ENCODE data around the gene RAB7B. TPM values are rescaled to one million over a fixed set of nuclear protein-coding genes. Genes with fewer than 3 reads are reported as not detected.

The RAB7B gene
- total and polyA plus RNA-seq, 2 donors from 2014 or later = 0.73 to 2.0 TPM

DNA sequence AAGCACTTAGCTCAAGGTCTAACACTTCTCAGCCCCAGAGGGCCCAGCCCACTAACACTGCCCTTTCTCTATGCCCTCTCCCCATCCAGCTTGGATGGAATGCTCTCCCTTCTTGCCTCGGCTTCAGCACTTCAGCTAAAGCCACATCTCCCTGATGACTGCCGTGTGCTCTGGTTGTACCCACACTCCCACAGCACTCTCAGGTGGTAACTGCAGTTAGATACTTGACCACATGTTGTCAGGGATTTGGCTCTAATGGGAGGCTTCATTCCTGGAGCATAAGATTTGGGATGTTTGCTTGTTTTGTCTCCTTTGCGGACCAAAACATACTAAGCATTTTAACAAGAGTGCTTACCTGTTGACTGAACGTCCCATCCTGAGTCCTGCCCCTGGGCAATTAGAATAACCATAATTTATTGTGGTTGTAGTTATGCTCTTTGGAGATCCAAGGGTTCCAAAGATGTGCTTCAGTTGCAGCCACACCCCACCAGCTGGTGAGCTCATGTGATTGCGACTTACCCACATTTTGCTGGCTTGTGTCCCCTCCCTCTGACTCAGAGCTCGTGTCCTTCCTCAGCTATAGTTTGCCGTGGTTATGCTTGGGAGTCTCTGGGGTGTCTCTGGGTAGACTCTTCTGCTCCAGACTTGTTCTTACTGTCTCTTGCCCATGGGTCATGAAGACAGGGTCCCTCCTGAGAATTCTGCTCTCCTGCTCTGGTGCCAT, 52.2 kb downstream of the RAB7B start:
- Histone ChIP-seq H3K27ac (ENCODE audit: low read depth in 2 of 2, low read length in 2 of 2) (no peak overlapping the region), H3K9ac (ENCODE audit: low read length in 3 of 3) (no peak overlapping the region), H3K27me3 (ENCODE audit: control insufficient read depth, insufficient read depth, low read length) (no peaks in the 10 kb centered on the region), H3K36me3 (ENCODE audit: control insufficient read depth in 2 of 3, insufficient read depth in 3 of 3, low read length in 3 of 3) (no peaks in the 10 kb centered on the region), H3K4me1 (ENCODE audit: control insufficient read depth in 2 of 3, insufficient read depth in 2 of 3, low read depth in 1 of 3, low read length in 3 of 3) (no peaks in the 10 kb centered on the region), H3K4me3 (ENCODE audit: low read length in 3 of 3) (no peak overlapping the region), H3K9me3 (ENCODE audit: control insufficient read depth in 2 of 3, insufficient read depth in 1 of 3, low read length in 3 of 3) (no peaks in the 10 kb centered on the region)
- no peak for FAIRE-seq
- intact Hi-C loops (cut with DNase I) = no loop called here
- TF ChIP-seq, protein P1, sequence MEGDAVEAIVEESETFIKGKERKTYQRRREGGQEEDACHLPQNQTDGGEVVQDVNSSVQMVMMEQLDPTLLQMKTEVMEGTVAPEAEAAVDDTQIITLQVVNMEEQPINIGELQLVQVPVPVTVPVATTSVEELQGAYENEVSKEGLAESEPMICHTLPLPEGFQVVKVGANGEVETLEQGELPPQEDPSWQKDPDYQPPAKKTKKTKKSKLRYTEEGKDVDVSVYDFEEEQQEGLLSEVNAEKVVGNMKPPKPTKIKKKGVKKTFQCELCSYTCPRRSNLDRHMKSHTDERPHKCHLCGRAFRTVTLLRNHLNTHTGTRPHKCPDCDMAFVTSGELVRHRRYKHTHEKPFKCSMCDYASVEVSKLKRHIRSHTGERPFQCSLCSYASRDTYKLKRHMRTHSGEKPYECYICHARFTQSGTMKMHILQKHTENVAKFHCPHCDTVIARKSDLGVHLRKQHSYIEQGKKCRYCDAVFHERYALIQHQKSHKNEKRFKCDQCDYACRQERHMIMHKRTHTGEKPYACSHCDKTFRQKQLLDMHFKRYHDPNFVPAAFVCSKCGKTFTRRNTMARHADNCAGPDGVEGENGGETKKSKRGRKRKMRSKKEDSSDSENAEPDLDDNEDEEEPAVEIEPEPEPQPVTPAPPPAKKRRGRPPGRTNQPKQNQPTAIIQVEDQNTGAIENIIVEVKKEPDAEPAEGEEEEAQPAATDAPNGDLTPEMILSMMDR (IDR thresholded peaks at IDR 0.05; ENCODE audit: borderline replicate concordance, extremely low read depth, insufficient read depth) = no peak
- no peak for DNase-seq

DNA sequence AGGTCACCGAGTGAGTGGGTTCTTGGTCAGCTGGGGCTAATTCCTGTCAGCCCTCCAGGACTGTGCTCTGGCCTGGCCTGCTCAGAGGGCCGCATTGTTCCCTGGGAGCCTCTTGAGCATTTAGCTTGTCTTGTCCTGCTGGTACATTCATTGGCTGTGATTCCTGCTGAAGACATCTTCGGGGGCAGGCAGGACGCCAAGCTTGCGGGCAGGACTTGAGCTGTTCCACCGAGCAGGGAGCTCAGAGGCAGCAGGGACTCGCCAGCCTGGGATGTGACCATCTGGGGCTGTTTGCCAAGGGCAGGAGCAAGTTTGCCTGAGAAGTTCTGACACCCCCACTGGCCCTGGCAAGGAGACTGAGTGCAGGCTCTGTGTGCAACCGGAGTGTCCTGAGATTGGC, 52.9 kb downstream of the RAB7B start:
- Histone ChIP-seq H3K27ac (ENCODE audit: low read depth in 2 of 2, low read length in 2 of 2) (no peak overlapping the region), H3K4me3 (ENCODE audit: low read length in 3 of 3) (no peak overlapping the region), H3K36me3 (ENCODE audit: control insufficient read depth in 2 of 3, insufficient read depth in 3 of 3, low read length in 3 of 3) (no peaks in the 10 kb centered on the region), H3K4me1 (ENCODE audit: control insufficient read depth in 2 of 3, insufficient read depth in 2 of 3, low read depth in 1 of 3, low read length in 3 of 3) (no peaks in the 10 kb centered on the region), H3K9ac (ENCODE audit: low read length in 3 of 3) (no peak overlapping the region), H3K27me3 (ENCODE audit: control insufficient read depth, insufficient read depth, low read length) (no peaks in the 10 kb centered on the region), H3K9me3 (ENCODE audit: control insufficient read depth in 2 of 3, insufficient read depth in 1 of 3, low read length in 3 of 3) (no peaks in the 10 kb centered on the region)
- TF ChIP-seq, protein P1 (IDR thresholded peaks at IDR 0.05; ENCODE audit: borderline replicate concordance, extremely low read depth, insufficient read depth) = no peak
- FAIRE-seq = no peak
- no peak for DNase-seq
- intact Hi-C loops (cut with DNase I) = no loop called here

DNA sequence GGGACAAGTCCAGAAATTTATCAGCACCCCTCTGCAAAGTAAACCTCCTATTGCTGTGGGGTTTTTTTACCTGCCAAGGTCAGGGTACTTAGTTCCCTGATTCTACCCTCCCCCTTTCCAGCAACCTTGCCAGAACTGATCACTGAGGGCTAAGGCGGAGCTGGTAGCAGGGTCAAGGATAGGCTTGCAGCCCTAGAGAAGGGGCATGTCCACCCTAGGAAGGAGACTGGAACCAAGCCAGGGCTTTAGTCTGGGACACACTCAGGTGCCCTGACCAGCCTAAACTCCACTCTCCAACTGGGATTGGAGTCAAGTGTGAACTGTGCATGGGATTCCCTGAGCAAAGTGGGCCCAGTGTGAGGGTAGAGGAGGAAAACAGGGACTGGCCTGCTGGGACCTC, 53.4 kb downstream of the RAB7B start:
- no peak for FAIRE-seq
- TF ChIP-seq, protein P1 (IDR thresholded peaks at IDR 0.05; ENCODE audit: borderline replicate concordance, extremely low read depth, insufficient read depth) = no peak
- Histone ChIP-seq H3K27ac (ENCODE audit: low read depth in 2 of 2, low read length in 2 of 2) (no peak overlapping the region), H3K4me3 (ENCODE audit: low read length in 3 of 3) (no peak overlapping the region), H3K4me1 (ENCODE audit: control insufficient read depth in 2 of 3, insufficient read depth in 2 of 3, low read depth in 1 of 3, low read length in 3 of 3) (no peaks in the 10 kb centered on the region), H3K9me3 (ENCODE audit: control insufficient read depth in 2 of 3, insufficient read depth in 1 of 3, low read length in 3 of 3) (no peaks in the 10 kb centered on the region), H3K36me3 (ENCODE audit: control insufficient read depth in 2 of 3, insufficient read depth in 3 of 3, low read length in 3 of 3) (no peaks in the 10 kb centered on the region), H3K27me3 (ENCODE audit: control insufficient read depth, insufficient read depth, low read length) (no peaks in the 10 kb centered on the region), H3K9ac (ENCODE audit: low read length in 3 of 3) (no peak overlapping the region)
- intact Hi-C loops (cut with DNase I) = no loop called here
- no peak for DNase-seq

DNA sequence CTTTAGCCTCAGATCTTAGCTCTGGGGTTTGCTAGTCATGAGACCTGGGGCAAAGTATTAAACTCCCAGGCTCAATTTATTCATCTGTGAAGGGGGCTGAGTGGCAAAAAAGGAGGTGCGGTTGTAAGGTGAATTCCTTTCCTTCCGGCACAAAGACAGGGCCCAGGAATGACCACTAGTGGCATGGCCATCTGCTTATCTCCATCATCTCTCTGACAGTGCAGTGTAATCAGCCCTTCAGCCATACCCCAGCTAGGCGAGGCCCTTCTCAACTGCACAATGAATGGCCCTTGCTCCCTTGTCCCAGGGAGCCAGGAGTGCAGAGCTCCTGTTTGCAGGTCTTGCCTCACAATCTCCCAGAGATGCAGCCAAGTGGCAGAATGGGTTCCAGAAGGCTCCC, 54.3 kb downstream of the RAB7B start:
- no peak overlapping the region for H3K9ac ChIP-seq (ENCODE audit: low read length in 3 of 3)
- intact Hi-C loops (cut with DNase I) = no loop called here
- TF ChIP-seq, protein P1 (IDR thresholded peaks at IDR 0.05; ENCODE audit: borderline replicate concordance, extremely low read depth, insufficient read depth) = no peak
- H3K27me3 ChIP-seq (ENCODE audit: control insufficient read depth, insufficient read depth, low read length) = no peaks in the 10 kb centered on the region
- no peaks in the 10 kb centered on the region for H3K9me3 ChIP-seq (ENCODE audit: control insufficient read depth in 2 of 3, insufficient read depth in 1 of 3, low read length in 3 of 3)
- H3K27ac ChIP-seq (ENCODE audit: low read depth in 2 of 2, low read length in 2 of 2) = no peak overlapping the region
- no peaks in the 10 kb centered on the region for H3K36me3 ChIP-seq (ENCODE audit: control insufficient read depth in 2 of 3, insufficient read depth in 3 of 3, low read length in 3 of 3)
- no peak for FAIRE-seq
- H3K4me3 ChIP-seq (ENCODE audit: low read length in 3 of 3) = no peak overlapping the region
- H3K4me1 ChIP-seq (ENCODE audit: control insufficient read depth in 2 of 3, insufficient read depth in 2 of 3, low read depth in 1 of 3, low read length in 3 of 3) = no peaks in the 10 kb centered on the region
- DNase-seq = no peak

Measured in kidney (tissue), 14 donors.